Liver (tissue), 9 donors: ENCODE results near the gene ESRP2. TPM values are rescaled to one million over a fixed set of nuclear protein-coding genes. Genes with fewer than 3 reads are reported as not detected.

Source experiments
- DNase-seq: peaks from one replicate; pipeline ENCODE4 v3.0.0-alpha.2; 2017; ENCODE audit warnings: low spot score
- H3K27ac ChIP-seq, 2 donors: one replicate each; pipeline ENCODE4 v1.7.0; 2013; ENCODE audit warnings: inconsistent platforms in 2 of 2, low read length in 2 of 2, control low read depth in 1 of 2, low read depth in 1 of 2, mild to moderate bottlenecking in 1 of 2
- H3K27me3 ChIP-seq, 4 donors: one replicate each; pipeline versions ENCODE4 v1.6.1 to v1.7.0; 2013; ENCODE audit warnings: low read length in 3 of 4, inconsistent platforms in 1 of 4, mild to moderate bottlenecking in 1 of 4, moderate library complexity in 1 of 4; ENCODE audit not compliant: control insufficient read depth in 4 of 4, insufficient read depth in 4 of 4
- H3K36me3 ChIP-seq, 4 donors: one replicate each; pipeline versions ENCODE4 v1.6.1 to v1.7.0; 2013; ENCODE audit warnings: low read length in 3 of 4, mild to moderate bottlenecking in 3 of 4, low read depth in 1 of 4, moderate library complexity in 1 of 4; ENCODE audit not compliant: control insufficient read depth in 4 of 4, insufficient read depth in 3 of 4
- H3K4me1 ChIP-seq, 4 donors: one replicate each; pipeline versions ENCODE4 v1.6.1 to v1.7.0; 2013; ENCODE audit warnings: low read length in 3 of 4, mild to moderate bottlenecking in 3 of 4, moderate library complexity in 1 of 4; ENCODE audit not compliant: control insufficient read depth in 4 of 4, insufficient read depth in 4 of 4
- H3K4me3 ChIP-seq, 3 donors: one replicate each; pipeline versions ENCODE4 v1.6.1 to v1.7.0; 2013; ENCODE audit warnings: low read length in 3 of 3, control low read depth in 1 of 3, low read depth in 1 of 3, mild to moderate bottlenecking in 1 of 3
- H3K9ac ChIP-seq, 2 donors: one replicate each; pipeline ENCODE4 v1.7.0; 2013; ENCODE audit warnings: low read length in 2 of 2, mild to moderate bottlenecking in 2 of 2, moderate library complexity in 2 of 2, control low read depth in 1 of 2, low read depth in 1 of 2
- H3K9me3 ChIP-seq, 4 donors: one replicate each; pipeline versions ENCODE4 v1.6.1 to v1.7.0; 2013; ENCODE audit warnings: low read length in 3 of 4; ENCODE audit not compliant: control insufficient read depth in 4 of 4
- EGR1 ChIP-seq, 2 donors: IDR thresholded peaks; 2 replicates each; pipeline ENCODE4 v1.6.1; 2016 to 2018; ENCODE audit warnings: antibody characterized with exemption in 2 of 2, low read depth in 2 of 2
- FOXA1 ChIP-seq: IDR thresholded peaks from 2 replicates; pipeline ENCODE4 v1.6.1; 2016; ENCODE audit warnings: antibody characterized with exemption
- FOXA2 ChIP-seq: IDR thresholded peaks from 2 replicates; pipeline ENCODE4 v1.6.1; 2016; ENCODE audit warnings: antibody characterized with exemption
- GABPA ChIP-seq, 2 donors: IDR thresholded peaks in 1 of 2; conservative IDR thresholded peaks in 1 of 2; 2 replicates each; pipeline ENCODE4 v1.6.1; 2016; ENCODE audit warnings: antibody characterized with exemption in 2 of 2, mild to moderate bottlenecking in 1 of 2, moderate library complexity in 1 of 2
- HNF4A ChIP-seq, 2 donors: conservative IDR thresholded peaks; 2 replicates each; pipeline ENCODE4 v1.6.1; 2016; ENCODE audit warnings: antibody characterized with exemption in 2 of 2, mild to moderate bottlenecking in 2 of 2
- HNF4G ChIP-seq: IDR thresholded peaks from 2 replicates; pipeline ENCODE4 v1.6.1; 2016; ENCODE audit warnings: antibody characterized with exemption
- JUND ChIP-seq, 2 donors: IDR thresholded peaks; 2 replicates each; pipeline ENCODE4 v1.6.1; 2016; ENCODE audit warnings: antibody characterized with exemption in 2 of 2
- NR2F2 ChIP-seq: IDR thresholded peaks from 2 replicates; pipeline ENCODE4 v1.6.1; 2016; ENCODE audit warnings: antibody characterized with exemption
- RAD21 ChIP-seq, 2 donors: IDR thresholded peaks; 2 replicates each; pipeline ENCODE4 v1.6.1; 2016; ENCODE audit warnings: antibody characterized with exemption in 2 of 2, mild to moderate bottlenecking in 2 of 2
- RXRA ChIP-seq, 2 donors: IDR thresholded peaks; 2 replicates each; pipeline ENCODE4 v1.6.1; 2017 to 2018; ENCODE audit warnings: antibody characterized with exemption in 2 of 2, mild to moderate bottlenecking in 1 of 2
- SP1 ChIP-seq: IDR thresholded peaks from 2 replicates; pipeline ENCODE4 v1.6.1; 2018; ENCODE audit warnings: antibody characterized with exemption, mild to moderate bottlenecking
- TAF1 ChIP-seq: conservative IDR thresholded peaks from 2 replicates; pipeline ENCODE4 v1.6.1; 2016; ENCODE audit warnings: antibody characterized with exemption, mild to moderate bottlenecking
- YY1 ChIP-seq: IDR thresholded peaks from 2 replicates; pipeline ENCODE4 v1.6.1; 2016; ENCODE audit warnings: antibody characterized with exemption, mild to moderate bottlenecking
- WGBS: extraction: QIAGEN DNeasy Blood & Tissue Kit; methylation state at CpG from one replicate; pipeline ENCODE4 v1.1.7; 2013; 5-methylcytosine and 5-hydroxymethylcytosine counted together
- polyA plus RNA-seq, 2 donors: library from polyadenylated mRNA; stranded (reverse) in 1 of 2; unstranded in 1 of 2; fragments of 200-250 nt in 1 of 2; fragments of >200 nt in 1 of 2; fragmentation: Nextera tagmentation in 1 of 2; extraction: Ambion mirVana in 1 of 2; gene quantifications; one replicate each; pipeline versions ENCODE4 v1.2.1 to v1.2.3, GENCODE V29; 2013 to 2015
- total RNA-seq, 2 donors: library from RNA; depleted of rRNA; stranded (reverse); fragments of >200 nt; gene quantifications; one replicate each; pipeline ENCODE4 v1.2.3, GENCODE V29; 2014
- TF ChIP-seq, protein P1 (sequence below): IDR thresholded peaks from 2 replicates; pipeline ENCODE4 v1.6.1; 2016; ENCODE audit warnings: antibody characterized with exemption
- TF ChIP-seq, protein P2 (sequence below): IDR thresholded peaks from 2 replicates; pipeline ENCODE4 v1.6.1; 2016; ENCODE audit warnings: antibody characterized with exemption
- TF ChIP-seq, protein P3 (sequence below): fragments of 150-350 bp; IDR thresholded peaks from 2 replicates; pipeline ENCODE4 v1.5.1; 2017; ENCODE audit warnings: improper control_type of control experiment, low read depth, low read length; ENCODE audit not compliant: missing input control
- TF ChIP-seq, protein P4 (sequence below): IDR thresholded peaks from 2 replicates; pipeline ENCODE4 v1.6.1; 2016; ENCODE audit warnings: antibody characterized with exemption
- TF ChIP-seq, protein P5 (sequence below): IDR thresholded peaks from 2 replicates; pipeline ENCODE4 v1.6.1; 2016; ENCODE audit warnings: antibody characterized with exemption, mild to moderate bottlenecking
- donor health status: healthy.
- donor health status: healthy.
- donor health status: healthy.
- donor health status: healthy.
- donor health status: healthy.

The ESRP2 gene
- total and polyA plus RNA-seq, 4 donors: 21.0 to 84.8 (median 45.7) TPM

DNA sequence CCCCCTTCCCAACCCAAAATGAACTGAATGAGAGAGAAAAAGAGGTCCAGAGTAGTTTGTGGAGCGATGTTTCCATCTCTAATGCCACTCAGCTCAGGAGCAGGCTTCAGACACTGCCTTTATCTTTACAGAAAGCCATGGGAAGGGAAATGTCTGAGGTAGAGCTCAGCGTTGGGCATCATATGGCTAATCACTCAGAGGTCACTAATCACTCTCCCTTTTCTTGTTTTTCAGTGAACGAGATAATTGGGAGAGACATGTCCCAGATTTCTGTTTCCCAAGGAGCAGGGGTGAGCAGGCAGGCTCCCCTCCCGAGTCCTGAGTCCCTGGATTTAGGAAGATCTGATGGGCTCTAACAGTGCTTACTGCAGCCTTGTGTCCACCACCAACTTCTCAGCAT is 9.8 kb downstream of the ESRP2 start:
- H3K9me3 ChIP-seq: no peaks in the 10 kb centered on the region

More for the DNA sequence above, 9.8 kb downstream of the ESRP2 start:
- no peak overlapping the region for H3K4me3 ChIP-seq
- H3K27me3 ChIP-seq: no peaks in the 10 kb centered on the region
- no peak overlapping the region for H3K9ac ChIP-seq
- no peak for DNase-seq
- H3K27ac ChIP-seq: no peak overlapping the region
- WGBS: 88% methylated on average over 4 of the region's 4 CpGs
- H3K36me3 ChIP-seq: peaks cover 5 to 26% (median 13%) of the 10 kb centered on the region in 4 donors
- H3K4me1 ChIP-seq: peaks cover 15 to 45% (median 38%) of the 10 kb centered on the region in 4 donors
- TF ChIP-seq GABPA (IDR thresholded peaks at IDR 0.05 in 1 of 2, conservative IDR thresholded peaks at IDR 0.05 in 1 of 2) (no peak), FOXA2 (no peak), JUND (IDR thresholded peaks at IDR 0.05) (no peak), HNF4G (no peak), YY1 (no peak), SP1 (no peak), TAF1 (no peak), NR2F2 (no peak), FOXA1 (no peak), RAD21 (IDR thresholded peaks at IDR 0.05) (no peak), HNF4A (conservative IDR thresholded peaks at IDR 0.05) (no peak), EGR1 (IDR thresholded peaks at IDR 0.05; ENCODE audit: low read depth in 2 of 2) (no peak), RXRA (IDR thresholded peaks at IDR 0.05) (no peak)
- TF ChIP-seq, protein P1, sequence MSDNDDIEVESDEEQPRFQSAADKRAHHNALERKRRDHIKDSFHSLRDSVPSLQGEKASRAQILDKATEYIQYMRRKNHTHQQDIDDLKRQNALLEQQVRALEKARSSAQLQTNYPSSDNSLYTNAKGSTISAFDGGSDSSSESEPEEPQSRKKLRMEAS: no peak
- TF ChIP-seq, protein P2, sequence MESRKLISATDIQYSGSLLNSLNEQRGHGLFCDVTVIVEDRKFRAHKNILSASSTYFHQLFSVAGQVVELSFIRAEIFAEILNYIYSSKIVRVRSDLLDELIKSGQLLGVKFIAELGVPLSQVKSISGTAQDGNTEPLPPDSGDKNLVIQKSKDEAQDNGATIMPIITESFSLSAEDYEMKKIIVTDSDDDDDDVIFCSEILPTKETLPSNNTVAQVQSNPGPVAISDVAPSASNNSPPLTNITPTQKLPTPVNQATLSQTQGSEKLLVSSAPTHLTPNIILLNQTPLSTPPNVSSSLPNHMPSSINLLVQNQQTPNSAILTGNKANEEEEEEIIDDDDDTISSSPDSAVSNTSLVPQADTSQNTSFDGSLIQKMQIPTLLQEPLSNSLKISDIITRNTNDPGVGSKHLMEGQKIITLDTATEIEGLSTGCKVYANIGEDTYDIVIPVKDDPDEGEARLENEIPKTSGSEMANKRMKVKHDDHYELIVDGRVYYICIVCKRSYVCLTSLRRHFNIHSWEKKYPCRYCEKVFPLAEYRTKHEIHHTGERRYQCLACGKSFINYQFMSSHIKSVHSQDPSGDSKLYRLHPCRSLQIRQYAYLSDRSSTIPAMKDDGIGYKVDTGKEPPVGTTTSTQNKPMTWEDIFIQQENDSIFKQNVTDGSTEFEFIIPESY: no peak
- TF ChIP-seq, protein P3, sequence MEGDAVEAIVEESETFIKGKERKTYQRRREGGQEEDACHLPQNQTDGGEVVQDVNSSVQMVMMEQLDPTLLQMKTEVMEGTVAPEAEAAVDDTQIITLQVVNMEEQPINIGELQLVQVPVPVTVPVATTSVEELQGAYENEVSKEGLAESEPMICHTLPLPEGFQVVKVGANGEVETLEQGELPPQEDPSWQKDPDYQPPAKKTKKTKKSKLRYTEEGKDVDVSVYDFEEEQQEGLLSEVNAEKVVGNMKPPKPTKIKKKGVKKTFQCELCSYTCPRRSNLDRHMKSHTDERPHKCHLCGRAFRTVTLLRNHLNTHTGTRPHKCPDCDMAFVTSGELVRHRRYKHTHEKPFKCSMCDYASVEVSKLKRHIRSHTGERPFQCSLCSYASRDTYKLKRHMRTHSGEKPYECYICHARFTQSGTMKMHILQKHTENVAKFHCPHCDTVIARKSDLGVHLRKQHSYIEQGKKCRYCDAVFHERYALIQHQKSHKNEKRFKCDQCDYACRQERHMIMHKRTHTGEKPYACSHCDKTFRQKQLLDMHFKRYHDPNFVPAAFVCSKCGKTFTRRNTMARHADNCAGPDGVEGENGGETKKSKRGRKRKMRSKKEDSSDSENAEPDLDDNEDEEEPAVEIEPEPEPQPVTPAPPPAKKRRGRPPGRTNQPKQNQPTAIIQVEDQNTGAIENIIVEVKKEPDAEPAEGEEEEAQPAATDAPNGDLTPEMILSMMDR: no peak
- TF ChIP-seq, protein P4, sequence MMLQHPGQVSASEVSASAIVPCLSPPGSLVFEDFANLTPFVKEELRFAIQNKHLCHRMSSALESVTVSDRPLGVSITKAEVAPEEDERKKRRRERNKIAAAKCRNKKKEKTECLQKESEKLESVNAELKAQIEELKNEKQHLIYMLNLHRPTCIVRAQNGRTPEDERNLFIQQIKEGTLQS: no peak
- TF ChIP-seq, protein P5, sequence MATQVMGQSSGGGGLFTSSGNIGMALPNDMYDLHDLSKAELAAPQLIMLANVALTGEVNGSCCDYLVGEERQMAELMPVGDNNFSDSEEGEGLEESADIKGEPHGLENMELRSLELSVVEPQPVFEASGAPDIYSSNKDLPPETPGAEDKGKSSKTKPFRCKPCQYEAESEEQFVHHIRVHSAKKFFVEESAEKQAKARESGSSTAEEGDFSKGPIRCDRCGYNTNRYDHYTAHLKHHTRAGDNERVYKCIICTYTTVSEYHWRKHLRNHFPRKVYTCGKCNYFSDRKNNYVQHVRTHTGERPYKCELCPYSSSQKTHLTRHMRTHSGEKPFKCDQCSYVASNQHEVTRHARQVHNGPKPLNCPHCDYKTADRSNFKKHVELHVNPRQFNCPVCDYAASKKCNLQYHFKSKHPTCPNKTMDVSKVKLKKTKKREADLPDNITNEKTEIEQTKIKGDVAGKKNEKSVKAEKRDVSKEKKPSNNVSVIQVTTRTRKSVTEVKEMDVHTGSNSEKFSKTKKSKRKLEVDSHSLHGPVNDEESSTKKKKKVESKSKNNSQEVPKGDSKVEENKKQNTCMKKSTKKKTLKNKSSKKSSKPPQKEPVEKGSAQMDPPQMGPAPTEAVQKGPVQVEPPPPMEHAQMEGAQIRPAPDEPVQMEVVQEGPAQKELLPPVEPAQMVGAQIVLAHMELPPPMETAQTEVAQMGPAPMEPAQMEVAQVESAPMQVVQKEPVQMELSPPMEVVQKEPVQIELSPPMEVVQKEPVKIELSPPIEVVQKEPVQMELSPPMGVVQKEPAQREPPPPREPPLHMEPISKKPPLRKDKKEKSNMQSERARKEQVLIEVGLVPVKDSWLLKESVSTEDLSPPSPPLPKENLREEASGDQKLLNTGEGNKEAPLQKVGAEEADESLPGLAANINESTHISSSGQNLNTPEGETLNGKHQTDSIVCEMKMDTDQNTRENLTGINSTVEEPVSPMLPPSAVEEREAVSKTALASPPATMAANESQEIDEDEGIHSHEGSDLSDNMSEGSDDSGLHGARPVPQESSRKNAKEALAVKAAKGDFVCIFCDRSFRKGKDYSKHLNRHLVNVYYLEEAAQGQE: no peak
